ENCODE data around the gene NT5DC2. TPM values are rescaled to one million over a fixed set of nuclear protein-coding genes. Genes with fewer than 3 reads are reported as not detected.

NT5DC2 gene
- total RNA-seq, 4 donors from 2014 or later, result 51.8 to 68.7 (median 63.3) TPM

GRCh38 chr3:52493232-52494017 is 40.2 kb downstream of the NT5DC2 start:
- H3K4me3 ChIP-seq, result no peak overlapping the region
- no peaks in the 10 kb centered on the region for H3K27me3 ChIP-seq
- H3K9me3 ChIP-seq, result no peaks in the 10 kb centered on the region
- H3K4me1 ChIP-seq, result peaks cover 44% of the 10 kb centered on the region
- TF ChIP-seq POLR2A (IDR thresholded peaks at IDR 0.05), result no peak
- TF ChIP-seq CTCF (IDR thresholded peaks at IDR 0.05), result no peak
- no peak for TF ChIP-seq POLR2AphosphoS5 (IDR thresholded peaks at IDR 0.05)
- no peak for TF ChIP-seq EP300 (IDR thresholded peaks at IDR 0.05)
- no peak for DNase-seq (ENCODE audit: low spot score in 2 of 2)
- H3K36me3 ChIP-seq, result peaks cover 51% of the 10 kb centered on the region
- WGBS, result 92% methylated on average over 4 of the region's 7 CpGs
- H3K27ac ChIP-seq, result no peak overlapping the region

GRCh38 chr3:52492059-52492458 is 41.6 kb downstream of the NT5DC2 start:
- TF ChIP-seq POLR2AphosphoS5 (IDR thresholded peaks at IDR 0.05), result no peak
- TF ChIP-seq CTCF (IDR thresholded peaks at IDR 0.05), result no peak
- no peak for TF ChIP-seq POLR2A (IDR thresholded peaks at IDR 0.05)
- no peak for TF ChIP-seq EP300 (IDR thresholded peaks at IDR 0.05)
- Histone ChIP-seq H3K36me3 (peaks cover 64% of the 10 kb centered on the region), H3K9me3 (no peaks in the 10 kb centered on the region), H3K4me1 (peaks cover 36% of the 10 kb centered on the region), H3K27ac (no peak overlapping the region), H3K27me3 (no peaks in the 10 kb centered on the region), H3K4me3 (no peak overlapping the region)
- WGBS, result no CpG with 5 or more reads among the region's 21 CpGs
- DNase-seq (ENCODE audit: low spot score in 2 of 2), result no peak

GRCh38 chr3:52490939-52491526 is 42.6 kb downstream of the NT5DC2 start:
- TF ChIP-seq POLR2AphosphoS5 (IDR thresholded peaks at IDR 0.05) (no peak), EP300 (IDR thresholded peaks at IDR 0.05) (no peak), CTCF (IDR thresholded peaks at IDR 0.05) (no peak), POLR2A (IDR thresholded peaks at IDR 0.05) (no peak)
- no peaks in the 10 kb centered on the region for H3K9me3 ChIP-seq
- no peaks in the 10 kb centered on the region for H3K27me3 ChIP-seq
- H3K4me1 ChIP-seq, result peaks cover 32% of the 10 kb centered on the region
- H3K36me3 ChIP-seq, result peaks cover 75% of the 10 kb centered on the region
- H3K27ac ChIP-seq, result peak overlapping the region; percentile 66
- no peak overlapping the region for H3K4me3 ChIP-seq
- no peak for DNase-seq (ENCODE audit: low spot score in 2 of 2)
- WGBS, result 86% methylated on average over 14 of the region's 23 CpGs

- DNase-seq (ENCODE audit: low spot score in 2 of 2), result no peak
- Histone ChIP-seq H3K36me3 (peaks cover 82% of the 10 kb centered on the region), H3K4me1 (peaks cover 27% of the 10 kb centered on the region), H3K27ac (no peak overlapping the region), H3K27me3 (no peaks in the 10 kb centered on the region), H3K9me3 (no peaks in the 10 kb centered on the region), H3K4me3 (no peak overlapping the region)
- TF ChIP-seq POLR2A (IDR thresholded peaks at IDR 0.05), result no peak
- no peak for TF ChIP-seq EP300 (IDR thresholded peaks at IDR 0.05)
- no peak for TF ChIP-seq POLR2AphosphoS5 (IDR thresholded peaks at IDR 0.05)
- TF ChIP-seq CTCF (IDR thresholded peaks at IDR 0.05), result no peak
- 81% methylated on average over 13 of the region's 22 CpGs for WGBS
Observed at GRCh38 chr3:52490035-52490938, 43.4 kb downstream of the NT5DC2 start.

Data from suprapubic skin (tissue), 4 donors.